Mesendoderm (in vitro differentiated cells): ENCODE data around the gene DOCK2.
A peak's percentile ranks its signal among the peaks of the same experiment; 100 is the strongest.

Experiments used
- DNase-seq: peaks from one replicate; pipeline ENCODE4 v3.0.0; 2013
- H2AK5ac ChIP-seq: 2 replicates; pipeline ENCODE4 v1.6.1; 2013; ENCODE audit warnings: low read length, inconsistent platforms
- H2BK120ac ChIP-seq: 2 replicates; pipeline ENCODE4 v1.6.1; 2013; ENCODE audit warnings: low read depth, mild to moderate bottlenecking, low read length, moderate library complexity, mixed read lengths
- H2BK15ac ChIP-seq: replicated peaks from 2 replicates; pipeline ENCODE4 v1.6.1; 2013; ENCODE audit warnings: low read depth, mild to moderate bottlenecking, moderate library complexity
- H2BK5ac ChIP-seq: 2 replicates; pipeline ENCODE4 v1.6.1; 2013; ENCODE audit warnings: low read length, inconsistent platforms
- H3K18ac ChIP-seq: 2 replicates; pipeline ENCODE4 v1.6.1; 2013; ENCODE audit warnings: mild to moderate bottlenecking, low read length, mixed read lengths
- H3K23ac ChIP-seq: one replicate; pipeline ENCODE4 v1.6.1; 2013; ENCODE audit warnings: low read length
- H3K27ac ChIP-seq: 2 replicates; pipeline ENCODE4 v1.5.1; 2013; ENCODE audit warnings: low read depth, mild to moderate bottlenecking, inconsistent platforms, low read length, moderate library complexity
- H3K27me3 ChIP-seq: 2 replicates; pipeline ENCODE4 v1.6.1; 2013; ENCODE audit warnings: low read length, control low read depth, mild to moderate bottlenecking, inconsistent platforms; ENCODE audit not compliant: insufficient read depth, poor library complexity
- H3K36me3 ChIP-seq: 2 replicates; pipeline ENCODE4 v1.6.1; 2013; ENCODE audit warnings: low read length, inconsistent platforms; ENCODE audit not compliant: control insufficient read depth, insufficient read depth
- H3K4ac ChIP-seq: one replicate; pipeline ENCODE4 v1.6.1; 2013; ENCODE audit warnings: low read depth, mild to moderate bottlenecking, low read length, moderate library complexity
- H3K4me1 ChIP-seq: 2 replicates; pipeline ENCODE4 v1.6.1; 2013; ENCODE audit warnings: low read depth, low read length, inconsistent platforms; ENCODE audit not compliant: control insufficient read depth
- H3K4me2 ChIP-seq: 2 replicates; pipeline ENCODE4 v1.6.1; 2013; ENCODE audit warnings: low read length
- H3K4me3 ChIP-seq: 2 replicates; pipeline ENCODE4 v1.5.1; 2013; ENCODE audit warnings: mild to moderate bottlenecking, low read length
- H3K56ac ChIP-seq: one replicate; pipeline ENCODE4 v1.6.1; 2013; ENCODE audit warnings: low read length
- H3K79me1 ChIP-seq: 2 replicates; pipeline ENCODE4 v1.6.1; 2013; ENCODE audit warnings: low read length, inconsistent platforms
- H3K79me2 ChIP-seq: 2 replicates; pipeline ENCODE4 v1.6.1; 2013; ENCODE audit warnings: mild to moderate bottlenecking, low read length; ENCODE audit not compliant: control insufficient read depth, insufficient read depth
- H3K9ac ChIP-seq: 2 replicates; pipeline ENCODE4 v1.6.1; 2013; ENCODE audit warnings: low read length, inconsistent platforms
- H4K5ac ChIP-seq: one replicate; pipeline ENCODE4 v1.6.1; 2013; ENCODE audit warnings: low read length
- H4K8ac ChIP-seq: one replicate; pipeline ENCODE4 v1.6.1; 2013; ENCODE audit warnings: low read depth, mild to moderate bottlenecking, control low read depth, low read length, moderate library complexity
- WGBS: extraction: QIAGEN DNeasy Blood & Tissue Kit; methylation state at CpG from one replicate; pipeline ENCODE4 v1.1.7; 2013; ENCODE audit warnings: low lambda C conversion rate, missing lambda C conversion rate; ENCODE audit not compliant: insufficient coverage; ENCODE audit errors: extremely low coverage; 5-methylcytosine and 5-hydroxymethylcytosine counted together

The DOCK2 gene

DNA sequence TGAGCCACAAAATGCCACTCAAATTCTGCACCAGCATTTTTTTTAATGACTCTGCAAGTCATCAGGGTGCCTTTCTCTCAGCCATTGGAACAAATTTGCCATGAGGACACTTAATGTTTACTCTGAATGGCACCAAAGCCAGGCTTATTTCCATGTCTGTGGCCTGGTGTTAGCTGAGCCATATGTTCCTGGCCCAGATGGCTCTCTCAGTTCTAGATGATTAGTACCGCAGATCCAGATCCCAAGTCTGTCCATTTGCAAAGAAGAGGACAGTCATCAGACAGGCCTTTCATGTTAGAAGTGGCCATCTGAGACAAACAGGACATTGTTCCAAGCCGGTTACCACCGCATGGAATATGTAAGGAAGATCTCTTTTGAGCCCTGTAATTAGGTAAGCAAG lies 272.9 kb downstream of the DOCK2 start:
- WGBS: no CpG with 5 or more reads among the region's 3 CpGs
- H2BK120ac ChIP-seq: no peak overlapping the region

DNA sequence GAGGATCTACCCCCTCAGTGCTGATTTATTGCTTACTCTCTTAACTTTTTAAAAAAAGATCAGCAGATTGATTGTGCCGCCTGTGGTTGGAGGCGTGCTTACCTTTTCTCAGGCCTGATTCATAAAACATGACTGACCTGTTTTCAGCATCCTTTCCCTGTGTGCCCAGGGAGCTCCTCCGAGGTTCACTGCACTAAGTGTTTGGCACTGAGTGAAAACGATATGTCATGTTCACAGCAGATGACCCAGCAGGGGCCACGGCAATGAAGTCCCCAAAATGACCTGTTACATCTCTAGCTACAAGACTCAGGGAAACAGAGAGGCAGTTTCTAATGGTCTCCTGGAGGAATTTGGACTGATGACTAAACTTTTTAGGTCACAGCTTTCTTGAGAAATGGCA lies 273.3 kb downstream of the DOCK2 start:
- Histone ChIP-seq H3K79me2 (no peaks in the 10 kb centered on the region), H2BK5ac (no peak overlapping the region), H4K5ac (no peak overlapping the region), H3K23ac (no peak overlapping the region), H2AK5ac (no peak overlapping the region), H4K8ac (no peak overlapping the region), H3K4me3 (no peak overlapping the region), H3K79me1 (no peaks in the 10 kb centered on the region), H3K4me1 (no peaks in the 10 kb centered on the region), H3K56ac (no peak overlapping the region), H2BK15ac (no peak overlapping the region), H3K4ac (no peak overlapping the region), H3K4me2 (no peak overlapping the region), H3K36me3 (no peaks in the 10 kb centered on the region), H3K18ac (no peak overlapping the region), H2BK120ac (no peak overlapping the region), H3K9ac (no peak overlapping the region), H3K27me3 (no peaks in the 10 kb centered on the region), H3K27ac (no peak overlapping the region)
- DNase-seq: no peak
- WGBS: no CpG with 5 or more reads among the region's 5 CpGs

More for the DNA sequence above, 272.9 kb downstream of the DOCK2 start:
- Histone ChIP-seq H2BK15ac (no peak overlapping the region), H3K18ac (no peak overlapping the region), H3K4me3 (no peak overlapping the region), H3K56ac (no peak overlapping the region), H3K4me2 (no peak overlapping the region), H3K27ac (no peak overlapping the region), H3K79me1 (no peaks in the 10 kb centered on the region), H2AK5ac (no peak overlapping the region), H3K23ac (no peak overlapping the region), H3K4me1 (no peaks in the 10 kb centered on the region), H3K36me3 (no peaks in the 10 kb centered on the region), H4K5ac (no peak overlapping the region), H3K27me3 (no peaks in the 10 kb centered on the region), H3K79me2 (no peaks in the 10 kb centered on the region), H2BK5ac (no peak overlapping the region), H4K8ac (no peak overlapping the region), H3K9ac (no peak overlapping the region), H3K4ac (no peak overlapping the region)
- no peak for DNase-seq

GRCh38 chr5:169911448-169912212 lies 274.6 kb downstream of the DOCK2 start:
- Histone ChIP-seq H3K9ac (no peak overlapping the region), H2AK5ac (no peak overlapping the region), H3K4me2 (no peak overlapping the region), H4K5ac (no peak overlapping the region), H4K8ac (no peak overlapping the region), H3K23ac (no peak overlapping the region), H3K56ac (no peak overlapping the region), H3K4ac (no peak overlapping the region), H3K18ac (no peak overlapping the region), H3K36me3 (no peaks in the 10 kb centered on the region), H3K79me1 (no peaks in the 10 kb centered on the region), H3K27me3 (no peaks in the 10 kb centered on the region), H2BK5ac (no peak overlapping the region), H3K4me3 (no peak overlapping the region), H2BK120ac (no peak overlapping the region), H3K79me2 (no peaks in the 10 kb centered on the region), H3K4me1 (no peaks in the 10 kb centered on the region), H2BK15ac (no peak overlapping the region), H3K27ac (no peak overlapping the region)
- no CpG with 5 or more reads among the region's 4 CpGs for WGBS
- peak; percentile 21 for DNase-seq

GRCh38 chr5:169913479-169913878 lies 276.4 kb downstream of the DOCK2 start:
- Histone ChIP-seq H4K8ac (no peak overlapping the region), H2AK5ac (no peak overlapping the region), H3K4me3 (no peak overlapping the region), H3K18ac (no peak overlapping the region), H3K4me1 (no peaks in the 10 kb centered on the region), H3K36me3 (no peaks in the 10 kb centered on the region), H3K4ac (no peak overlapping the region), H3K27ac (no peak overlapping the region), H3K23ac (no peak overlapping the region), H3K56ac (no peak overlapping the region), H2BK120ac (no peak overlapping the region), H2BK5ac (no peak overlapping the region), H3K79me1 (no peaks in the 10 kb centered on the region), H3K27me3 (no peaks in the 10 kb centered on the region), H3K4me2 (no peak overlapping the region), H2BK15ac (no peak overlapping the region), H4K5ac (no peak overlapping the region), H3K79me2 (no peaks in the 10 kb centered on the region), H3K9ac (no peak overlapping the region)
- DNase-seq: no peak
- WGBS: no CpG with 5 or more reads among the region's 2 CpGs

- H3K9ac ChIP-seq: no peak overlapping the region
- WGBS: no CpG with 5 or more reads among the region's 2 CpGs
- H3K56ac ChIP-seq: no peak overlapping the region
- no peak overlapping the region for H3K4ac ChIP-seq
- H3K4me1 ChIP-seq: no peaks in the 10 kb centered on the region
- no peak overlapping the region for H2BK15ac ChIP-seq
- H2BK120ac ChIP-seq: no peak overlapping the region
- H3K4me2 ChIP-seq: no peak overlapping the region
- DNase-seq: peak; percentile 38
- no peak overlapping the region for H3K23ac ChIP-seq
- H4K8ac ChIP-seq: no peak overlapping the region
- H2AK5ac ChIP-seq: no peak overlapping the region
- no peaks in the 10 kb centered on the region for H3K27me3 ChIP-seq
- H3K79me2 ChIP-seq: no peaks in the 10 kb centered on the region
- H3K4me3 ChIP-seq: no peak overlapping the region
- no peak overlapping the region for H4K5ac ChIP-seq
- no peak overlapping the region for H3K27ac ChIP-seq
- no peak overlapping the region for H2BK5ac ChIP-seq
- no peaks in the 10 kb centered on the region for H3K79me1 ChIP-seq
- no peak overlapping the region for H3K18ac ChIP-seq
- no peaks in the 10 kb centered on the region for H3K36me3 ChIP-seq
These were observed 277.7 kb downstream of the DOCK2 start for GRCh38 chr5:169914766-169915165.

- Histone ChIP-seq H3K79me1 (no peaks in the 10 kb centered on the region), H3K9ac (no peak overlapping the region), H3K18ac (no peak overlapping the region), H3K27ac (no peak overlapping the region), H3K56ac (no peak overlapping the region), H3K79me2 (no peaks in the 10 kb centered on the region), H2BK120ac (no peak overlapping the region), H2BK5ac (no peak overlapping the region), H3K4me2 (no peak overlapping the region), H3K23ac (no peak overlapping the region), H3K4ac (no peak overlapping the region), H4K5ac (no peak overlapping the region), H3K4me1 (no peaks in the 10 kb centered on the region), H2BK15ac (no peak overlapping the region), H3K4me3 (no peak overlapping the region), H3K36me3 (no peaks in the 10 kb centered on the region), H3K27me3 (no peaks in the 10 kb centered on the region), H2AK5ac (no peak overlapping the region), H4K8ac (no peak overlapping the region)
- 100% methylated on average over 2 of the region's 2 CpGs for WGBS
- no peak for DNase-seq
These were observed 280.4 kb downstream of the DOCK2 start for GRCh38 chr5:169917500-169917899.
